ENCODE measurements around the gene PCDH12. TPM values are rescaled to one million over a fixed set of nuclear protein-coding genes. Genes with fewer than 3 reads are reported as not detected.

PCDH12 gene
- total RNA-seq, 1 experiment from 2014 or later = 0.75 TPM

DNA sequence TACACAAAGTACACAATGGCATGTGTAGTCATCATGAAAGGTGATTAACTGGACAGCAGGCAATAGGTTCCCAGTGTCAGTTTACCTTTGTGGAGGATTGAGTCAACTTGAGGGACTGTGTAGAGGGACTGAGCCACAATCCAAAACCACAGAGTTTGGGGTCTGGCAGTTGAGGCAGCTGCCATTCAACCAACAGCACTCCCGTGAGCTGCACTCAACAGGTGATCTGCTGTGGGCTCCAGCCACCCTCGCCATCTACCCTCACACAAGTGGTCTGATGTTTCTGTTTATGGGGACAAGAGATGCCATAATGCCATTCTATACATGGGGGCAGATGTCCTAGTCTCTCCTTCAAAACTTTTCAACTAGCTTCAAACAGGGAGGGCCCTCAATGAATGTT lies 37.2 kb downstream of the PCDH12 start:
- ChIA-PET CTCF (no interaction called here), POLR2A (ENCODE audit: low non-redundant PET) (no interaction called here)
- H3K27ac ChIP-seq (ENCODE audit: low read depth, low read length, poor library complexity, severe bottlenecking) = no peak overlapping the region
- no peaks in the 10 kb centered on the region for H3K9me3 ChIP-seq (ENCODE audit: low read depth, low read length, poor library complexity, severe bottlenecking)
- intact Hi-C loops (cut with micrococcal nuclease; ENCODE audit: unreplicated experiment) = no loop called here
- no peaks in the 10 kb centered on the region for H3K36me3 ChIP-seq (ENCODE audit: insufficient read depth, low read length, poor library complexity, severe bottlenecking)
- DNase-seq (ENCODE audit: low spot score) = no peak
- H3K27me3 ChIP-seq (replicated peaks; ENCODE audit: insufficient read depth, low read depth, low read length, poor library complexity) = no peaks in the 10 kb centered on the region
- TF ChIP-seq, protein P1, sequence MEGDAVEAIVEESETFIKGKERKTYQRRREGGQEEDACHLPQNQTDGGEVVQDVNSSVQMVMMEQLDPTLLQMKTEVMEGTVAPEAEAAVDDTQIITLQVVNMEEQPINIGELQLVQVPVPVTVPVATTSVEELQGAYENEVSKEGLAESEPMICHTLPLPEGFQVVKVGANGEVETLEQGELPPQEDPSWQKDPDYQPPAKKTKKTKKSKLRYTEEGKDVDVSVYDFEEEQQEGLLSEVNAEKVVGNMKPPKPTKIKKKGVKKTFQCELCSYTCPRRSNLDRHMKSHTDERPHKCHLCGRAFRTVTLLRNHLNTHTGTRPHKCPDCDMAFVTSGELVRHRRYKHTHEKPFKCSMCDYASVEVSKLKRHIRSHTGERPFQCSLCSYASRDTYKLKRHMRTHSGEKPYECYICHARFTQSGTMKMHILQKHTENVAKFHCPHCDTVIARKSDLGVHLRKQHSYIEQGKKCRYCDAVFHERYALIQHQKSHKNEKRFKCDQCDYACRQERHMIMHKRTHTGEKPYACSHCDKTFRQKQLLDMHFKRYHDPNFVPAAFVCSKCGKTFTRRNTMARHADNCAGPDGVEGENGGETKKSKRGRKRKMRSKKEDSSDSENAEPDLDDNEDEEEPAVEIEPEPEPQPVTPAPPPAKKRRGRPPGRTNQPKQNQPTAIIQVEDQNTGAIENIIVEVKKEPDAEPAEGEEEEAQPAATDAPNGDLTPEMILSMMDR (conservative IDR thresholded peaks at IDR 0.05; ENCODE audit: low read depth, low read length) = no peak
- no peak for TF ChIP-seq EZH2 (IDR thresholded peaks at IDR 0.05; ENCODE audit: borderline replicate concordance, low read depth, low read length, poor library complexity, severe bottlenecking)
- peaks cover 10% of the 10 kb centered on the region for H3K4me1 ChIP-seq (ENCODE audit: insufficient read depth, low read length, poor library complexity, severe bottlenecking)
- BruUV-seq (replicated peaks) = no TSS peak
- H3K4me3 ChIP-seq (ENCODE audit: low read depth, low read length, poor library complexity, severe bottlenecking) = no peak overlapping the region

DNA sequence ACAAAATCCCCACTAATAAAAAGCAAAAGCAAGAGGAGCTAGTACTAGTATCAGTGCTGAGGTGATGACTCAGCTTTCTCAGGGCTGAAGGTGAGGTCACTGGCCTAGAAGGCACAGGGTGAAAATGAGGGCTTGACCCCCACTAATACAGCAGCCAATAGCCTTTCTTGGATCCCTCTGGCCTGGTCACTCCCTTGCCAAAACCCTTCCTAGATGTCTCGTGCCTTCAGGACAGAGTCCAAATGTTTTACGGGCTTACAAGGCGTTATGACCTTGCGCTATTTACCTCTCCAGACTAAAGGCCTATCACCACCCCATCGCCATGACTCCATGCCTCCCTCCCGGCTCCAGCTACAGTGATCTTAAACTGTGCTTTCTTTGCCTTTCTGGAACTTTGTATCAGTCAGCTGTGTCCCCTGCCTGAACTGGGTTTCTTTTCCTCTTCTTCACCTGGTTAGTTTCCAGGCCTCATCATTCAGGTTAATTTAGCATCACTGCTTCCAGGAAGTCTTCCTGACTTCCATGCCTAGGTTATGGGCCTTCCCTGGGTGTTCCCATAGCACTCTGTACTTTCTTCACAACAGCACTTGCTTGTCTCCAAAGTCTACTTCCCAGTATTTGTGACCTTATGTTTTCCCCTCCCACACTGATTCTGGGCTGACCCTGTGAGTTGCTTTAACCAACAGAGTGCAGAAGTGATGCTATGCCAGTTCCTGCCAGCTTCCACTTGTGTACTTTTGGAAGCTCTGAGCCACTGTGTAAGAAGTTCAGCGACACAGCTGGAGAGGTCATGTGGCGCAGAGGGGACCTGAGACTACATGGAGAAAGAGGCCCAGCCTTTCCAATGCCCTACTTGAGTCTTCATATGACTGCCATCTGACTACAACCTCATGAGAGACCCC lies 38.5 kb downstream of the PCDH12 start:
- POLR2A ChIA-PET (ENCODE audit: low non-redundant PET) = no interaction called here
- intact Hi-C loops (cut with micrococcal nuclease; ENCODE audit: unreplicated experiment) = no loop called here
- TF ChIP-seq, protein P1 (conservative IDR thresholded peaks at IDR 0.05; ENCODE audit: low read depth, low read length) = no peak
- no peak for TF ChIP-seq EZH2 (IDR thresholded peaks at IDR 0.05; ENCODE audit: borderline replicate concordance, low read depth, low read length, poor library complexity, severe bottlenecking)

DNA sequence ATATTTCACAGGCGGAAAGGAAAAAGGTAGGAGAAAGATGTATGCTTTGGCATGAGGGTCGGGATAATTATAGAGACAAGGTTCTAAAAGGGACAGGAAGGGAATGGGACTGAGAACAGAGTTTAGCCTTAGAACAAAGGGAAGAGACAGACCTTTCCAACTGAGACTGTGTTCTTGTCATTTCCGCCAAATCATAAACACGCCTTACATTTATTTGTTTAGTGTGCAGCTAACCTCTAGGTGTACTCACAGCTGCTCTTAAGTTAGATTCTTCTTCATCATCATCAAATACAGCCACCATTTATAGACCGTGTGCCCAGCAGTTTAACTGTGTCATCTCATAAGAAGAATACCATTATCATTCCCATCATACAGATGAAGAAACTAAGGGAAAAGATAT lies 40.2 kb downstream of the PCDH12 start:
- BruUV-seq (replicated peaks) = no TSS peak
- ChIA-PET POLR2A (ENCODE audit: low non-redundant PET) (no interaction called here), CTCF (no interaction called here)
- Histone ChIP-seq H3K27me3 (replicated peaks; ENCODE audit: insufficient read depth, low read depth, low read length, poor library complexity) (no peaks in the 10 kb centered on the region), H3K27ac (ENCODE audit: low read depth, low read length, poor library complexity, severe bottlenecking) (no peak overlapping the region), H3K4me3 (ENCODE audit: low read depth, low read length, poor library complexity, severe bottlenecking) (no peak overlapping the region), H3K4me1 (ENCODE audit: insufficient read depth, low read length, poor library complexity, severe bottlenecking) (peaks cover 3% of the 10 kb centered on the region), H3K9me3 (ENCODE audit: low read depth, low read length, poor library complexity, severe bottlenecking) (no peaks in the 10 kb centered on the region), H3K36me3 (ENCODE audit: insufficient read depth, low read length, poor library complexity, severe bottlenecking) (no peaks in the 10 kb centered on the region)
- TF ChIP-seq, protein P1 (conservative IDR thresholded peaks at IDR 0.05; ENCODE audit: low read depth, low read length) = no peak
- no peak for TF ChIP-seq EZH2 (IDR thresholded peaks at IDR 0.05; ENCODE audit: borderline replicate concordance, low read depth, low read length, poor library complexity, severe bottlenecking)
- DNase-seq (ENCODE audit: low spot score) = no peak
- intact Hi-C loops (cut with micrococcal nuclease; ENCODE audit: unreplicated experiment) = no loop called here

More for the DNA sequence above, 38.5 kb downstream of the PCDH12 start:
- H3K27ac ChIP-seq (ENCODE audit: low read depth, low read length, poor library complexity, severe bottlenecking) = no peak overlapping the region
- H3K4me3 ChIP-seq (ENCODE audit: low read depth, low read length, poor library complexity, severe bottlenecking) = no peak overlapping the region
- H3K9me3 ChIP-seq (ENCODE audit: low read depth, low read length, poor library complexity, severe bottlenecking) = no peaks in the 10 kb centered on the region
- H3K4me1 ChIP-seq (ENCODE audit: insufficient read depth, low read length, poor library complexity, severe bottlenecking) = peaks cover 9% of the 10 kb centered on the region
- H3K27me3 ChIP-seq (replicated peaks; ENCODE audit: insufficient read depth, low read depth, low read length, poor library complexity) = no peaks in the 10 kb centered on the region
- DNase-seq (ENCODE audit: low spot score) = no peak
- H3K36me3 ChIP-seq (ENCODE audit: insufficient read depth, low read length, poor library complexity, severe bottlenecking) = no peaks in the 10 kb centered on the region
- CTCF ChIA-PET = no interaction called here
- BruUV-seq (replicated peaks) = no TSS peak

All from A673 (cell line).